ENCODE data around the gene SLC19A3.
"Not testable (repeated sequence)": the region's sequence is repeated elsewhere in the genome, so short reads cannot be mapped to it uniquely, and the experiment has no call there.

SLC19A3 gene

DNA sequence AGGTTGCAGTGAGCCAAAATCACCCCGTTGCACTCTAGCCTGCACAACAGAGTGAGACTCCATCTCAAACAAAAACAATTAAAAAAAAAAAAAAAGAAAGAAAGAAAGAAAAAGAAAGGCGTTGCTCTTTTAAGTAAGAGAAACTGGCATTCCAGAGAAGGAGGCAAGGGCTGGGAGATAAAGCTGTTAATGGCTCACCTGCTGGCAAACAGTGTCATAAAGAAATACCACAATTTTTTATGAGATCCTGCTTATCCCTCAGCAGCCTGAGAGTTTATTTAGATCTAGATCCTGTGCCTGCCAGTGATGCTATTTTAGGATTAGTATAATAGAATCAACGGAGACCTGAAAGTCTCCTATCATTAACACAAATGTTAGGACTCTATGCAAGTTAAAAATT lies 16.3 kb downstream of the SLC19A3 start:
- DNase-seq, result no peak

GRCh38 chr2:227696990-227697679 lies 20.7 kb downstream of the SLC19A3 start:
- no peak for DNase-seq

DNA sequence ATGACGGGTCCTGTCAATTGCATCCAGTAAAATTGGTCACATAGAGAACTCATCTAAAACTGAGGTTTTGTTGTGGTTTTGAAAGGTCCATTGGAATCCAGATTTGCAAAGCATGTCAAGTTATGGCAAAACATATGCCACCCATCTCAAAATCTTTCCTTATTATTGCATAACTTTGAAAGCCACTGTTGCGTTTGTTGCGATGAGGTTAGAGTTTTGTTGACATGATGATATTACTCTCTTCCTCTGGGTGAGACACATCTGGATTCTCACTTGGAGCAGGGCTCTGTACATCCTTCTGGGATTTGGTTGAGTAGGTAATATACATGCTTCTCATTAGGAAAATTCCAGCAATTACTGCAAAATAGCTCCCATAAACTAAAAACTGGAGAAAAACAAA lies 30.6 kb downstream of the SLC19A3 start:
- no peak for DNase-seq

DNA sequence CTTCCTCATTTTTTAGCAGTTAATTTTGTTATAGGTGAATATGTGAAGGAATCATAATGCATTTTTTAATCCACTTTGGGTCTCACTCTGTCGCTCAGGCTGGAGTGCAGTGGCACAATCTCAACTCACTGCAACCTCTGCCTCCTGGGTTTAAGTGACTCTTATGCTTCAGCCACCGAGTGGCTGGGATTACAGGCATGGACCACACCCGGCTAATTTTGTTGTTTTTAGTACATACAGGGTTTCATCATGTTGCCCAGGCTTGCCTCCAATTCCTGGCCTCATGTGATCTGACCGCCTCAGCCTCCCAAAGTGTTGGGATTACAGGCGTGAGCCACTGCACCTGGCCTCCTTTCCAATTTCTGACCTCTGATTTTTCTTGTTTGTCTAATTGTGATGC lies 33.6 kb downstream of the SLC19A3 start:
- DNase-seq, result no peak

DNA sequence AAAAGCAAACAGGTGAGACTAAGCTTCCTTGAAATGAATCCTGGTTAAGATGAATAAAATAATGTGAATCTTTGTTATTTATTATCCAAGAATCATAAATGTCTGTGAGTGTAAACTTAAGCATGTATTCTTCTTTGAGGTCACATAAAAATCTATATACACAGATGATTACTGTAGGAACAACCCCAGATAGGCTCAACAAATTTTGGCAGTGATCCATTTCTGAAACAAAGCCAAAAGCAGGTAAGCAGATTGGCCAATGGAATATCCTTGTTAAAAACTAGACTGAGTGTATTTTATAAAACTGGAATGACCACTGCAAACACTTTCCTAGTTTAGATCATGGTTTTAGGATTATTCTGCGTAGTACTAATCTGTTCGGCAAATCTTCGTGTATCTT lies 39.9 kb downstream of the SLC19A3 start:
- no peak for DNase-seq

- no peak for DNase-seq
Measured at GRCh38 chr2:227674485-227674884, 43.3 kb downstream of the SLC19A3 start.

DNA sequence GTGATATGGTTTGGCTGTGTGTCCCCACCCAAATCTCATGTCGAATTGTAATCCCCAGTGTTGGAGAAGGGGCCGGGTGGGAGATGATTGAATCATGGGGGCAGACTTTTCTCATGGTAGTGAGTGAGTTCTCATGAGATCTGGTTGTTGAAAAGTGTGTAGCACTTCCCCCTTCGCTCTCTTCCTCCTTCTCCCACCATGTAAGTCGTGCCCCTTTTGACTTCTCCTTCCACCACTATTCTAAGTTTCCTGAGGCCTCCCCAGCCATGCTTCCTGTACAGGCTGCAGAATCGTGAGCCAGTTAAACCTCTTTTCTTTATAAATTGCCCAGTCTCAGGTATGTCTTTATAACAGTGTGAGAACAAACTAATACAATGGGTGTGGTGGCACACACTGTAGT lies 44.2 kb downstream of the SLC19A3 start:
- DNase-seq, result not testable (repeated sequence)

GRCh38 chr2:227671170-227671905 lies 46.5 kb downstream of the SLC19A3 start:
- no peak for DNase-seq

DNA sequence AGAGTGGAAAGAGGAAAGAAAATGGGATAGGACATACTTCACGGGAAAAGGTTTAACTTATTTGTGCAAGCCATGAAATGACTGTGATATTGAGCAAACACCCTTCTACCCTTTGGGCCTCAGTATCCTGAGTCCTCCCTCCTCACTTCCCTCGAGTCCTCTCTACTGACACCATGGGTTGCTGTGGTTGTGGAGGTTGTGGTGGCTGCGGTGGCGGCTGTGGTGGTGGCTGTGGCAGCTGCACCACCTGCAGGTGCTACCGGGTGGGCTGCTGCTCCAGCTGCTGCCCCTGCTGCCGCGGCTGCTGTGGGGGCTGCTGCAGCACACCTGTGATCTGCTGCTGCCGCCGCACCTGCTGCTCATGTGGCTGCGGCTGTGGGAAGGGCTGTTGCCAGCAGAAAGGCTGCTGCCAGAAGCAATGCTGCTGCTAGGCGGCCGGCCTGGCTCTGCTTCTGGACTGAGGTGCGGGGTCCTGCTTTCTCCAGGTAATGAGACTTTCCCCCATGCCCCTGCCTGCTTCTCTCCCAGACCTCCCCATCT lies 51.1 kb downstream of the SLC19A3 start, which contains the start of gene SCYGR5:
Gene SCYGR5 (plus strand): TSS at position 174 of the 540 bp plus-strand sequence. CDS start 0 bp downstream, at position 174.
- not testable (repeated sequence) for DNase-seq

GRCh38 chr2:227665189-227665940 lies 52.5 kb downstream of the SLC19A3 start:
- DNase-seq, result no peak

GRCh38 chr2:227661827-227662226 lies 56.0 kb downstream of the SLC19A3 start:
- no peak for DNase-seq

DNA sequence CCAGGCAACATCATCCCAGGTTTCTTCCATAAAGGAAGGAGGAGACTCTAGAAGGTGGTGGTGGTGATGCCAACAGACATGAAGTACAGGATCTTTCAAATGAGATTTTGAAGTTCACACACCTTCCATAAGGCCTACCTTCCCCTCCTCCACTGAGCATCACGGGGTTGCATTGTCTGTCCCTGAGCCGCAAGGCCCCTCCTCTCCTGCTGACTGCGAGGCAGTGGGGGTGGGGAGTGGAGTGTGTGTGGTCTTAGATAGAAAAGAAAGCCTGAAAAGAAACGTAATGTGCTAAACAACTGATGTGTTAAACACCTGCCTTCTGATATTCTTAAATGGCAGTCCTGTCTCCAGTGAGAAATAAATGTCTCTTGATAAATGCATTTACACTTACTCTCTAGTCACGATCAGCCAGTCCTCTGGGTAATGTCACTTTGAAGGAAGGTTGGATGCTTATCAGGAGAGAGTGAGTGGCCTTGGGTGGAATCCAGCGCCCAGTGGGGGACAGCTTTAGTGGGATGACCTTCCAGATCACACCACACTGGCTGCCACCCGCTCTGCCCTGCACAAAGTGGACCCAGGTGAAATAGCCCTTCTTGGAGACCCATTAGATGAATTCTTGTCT lies 56.7 kb downstream of the SLC19A3 start:
- no peak for DNase-seq

- DNase-seq, result no peak
Measured at GRCh38 chr2:227657199-227657845, 60.5 kb downstream of the SLC19A3 start.

- no peak for DNase-seq
Measured at GRCh38 chr2:227655454-227655853, 62.4 kb downstream of the SLC19A3 start.

- DNase-seq, result no peak
Measured at GRCh38 chr2:227654426-227654825, 63.4 kb downstream of the SLC19A3 start.

DNA sequence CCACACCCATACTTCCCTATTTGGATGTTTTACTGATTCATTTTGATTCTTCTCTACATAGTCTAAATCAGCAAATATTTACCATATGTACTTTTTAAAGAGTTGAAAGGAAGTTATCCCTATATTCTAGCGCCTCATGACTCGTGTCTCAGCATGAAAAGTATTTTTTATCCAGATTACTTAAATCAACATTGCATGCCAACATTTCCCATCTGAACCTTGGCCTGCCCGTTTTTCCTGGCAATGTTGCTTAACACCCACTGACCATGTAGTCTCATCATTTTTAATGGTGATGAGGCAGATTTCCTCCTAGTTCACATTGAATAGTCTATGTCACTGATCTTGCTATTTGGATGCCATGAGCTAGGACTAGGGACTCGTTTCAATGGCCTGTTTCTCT lies 64.4 kb downstream of the SLC19A3 start:
- DNase-seq, result no peak

- DNase-seq, result no peak
Measured at GRCh38 chr2:227643990-227644551, 73.8 kb downstream of the SLC19A3 start.

DNA sequence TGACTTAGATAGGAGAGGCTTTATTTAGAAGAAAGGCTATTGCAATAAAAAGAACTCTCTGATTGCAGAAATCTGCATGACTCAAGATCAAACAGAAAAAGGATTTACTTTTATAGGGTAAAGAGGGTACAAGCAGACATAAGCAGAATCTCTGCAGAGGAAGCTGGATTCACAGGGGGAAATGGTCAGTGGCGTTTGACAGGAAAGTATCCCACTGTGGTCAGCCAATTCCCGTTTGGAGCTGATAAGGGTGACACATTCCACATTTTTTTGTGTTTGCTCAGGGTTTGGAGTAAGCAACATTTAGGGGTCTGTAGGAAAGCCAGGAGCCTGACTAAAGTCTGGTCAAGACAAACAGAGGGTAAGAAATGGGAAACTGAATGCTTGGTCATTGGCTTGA lies 75.2 kb downstream of the SLC19A3 start:
- DNase-seq, result no peak

DNA sequence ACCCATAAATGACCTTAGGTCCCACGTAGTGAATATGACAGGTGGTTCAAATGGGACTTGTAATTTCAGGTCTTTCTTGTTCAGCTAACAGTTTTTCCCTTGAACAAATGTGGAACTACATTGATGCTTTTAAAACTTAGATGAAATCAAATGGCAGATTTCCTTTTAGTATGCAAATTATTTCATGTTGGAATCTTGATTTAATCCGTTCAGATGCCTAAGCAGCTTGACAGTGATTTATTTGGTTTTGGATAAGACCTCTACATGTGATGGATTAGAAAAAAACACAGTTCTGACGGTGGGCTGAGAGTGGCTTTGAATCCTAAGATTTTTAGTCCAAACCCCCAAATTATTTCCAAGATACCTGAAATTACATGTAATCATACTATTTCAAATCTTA lies 83.6 kb downstream of the SLC19A3 start:
- DNase-seq, result no peak
